Thyroid gland (tissue), 4 donors: ENCODE measurements around the gene MAPK10. TPM values are rescaled to one million over a fixed set of nuclear protein-coding genes. Genes with fewer than 3 reads are reported as not detected.

Source experiments
- DNase-seq, 2 donors: peaks; one replicate each; pipeline ENCODE4 v3.0.0-alpha.2; 2019
- H3K27ac ChIP-seq, 3 donors: fragments of 200-600 bp; sonication (generic); 1 replicate in 2 of 3; 2 replicates in 1 of 3; pipeline ENCODE4 v1.5.1; 2016 to 2019; ENCODE audit warnings: mild to moderate bottlenecking in 1 of 3, moderate library complexity in 1 of 3
- H3K27me3 ChIP-seq: fragments of 200-600 bp; sonication (generic); one replicate; pipeline ENCODE4 v1.5.1; 2019
- H3K36me3 ChIP-seq, 2 donors: fragments of 200-600 bp; sonication (generic); one replicate each; pipeline ENCODE4 v1.5.1; 2016 to 2019
- H3K4me1 ChIP-seq, 2 donors: fragments of 200-600 bp; sonication (generic); one replicate each; pipeline ENCODE4 v1.5.1; 2017 to 2019
- H3K4me3 ChIP-seq, 3 donors: fragments of 200-600 bp; sonication (generic); replicated peaks in 1 of 3; 1 replicate in 2 of 3; 2 replicates in 1 of 3; pipeline ENCODE4 v1.5.1; 2016; ENCODE audit warnings: mild to moderate bottlenecking in 1 of 3
- H3K9me3 ChIP-seq: fragments of 200-600 bp; sonication (generic); one replicate; pipeline ENCODE4 v1.5.1; 2017
- POLR2A ChIP-seq, 2 donors: fragments of 450-650 bp; IDR thresholded peaks; one replicate each; pipeline ENCODE4 v1.6.1; 2017; ENCODE audit warnings: antibody characterized with exemption in 2 of 2, mild to moderate bottlenecking in 2 of 2, moderate library complexity in 1 of 2
- WGBS, 2 donors: methylation state at CpG; one replicate each; pipeline ENCODE4 v1.1.5; 2017; 5-methylcytosine and 5-hydroxymethylcytosine counted together
- intact Hi-C: fragments of 100-400 bp; cut with DNase I; formaldehyde crosslinking; loops from one replicate; pipeline ENCODE4 v1.15.1; 2023
- total RNA-seq, 4 donors: library from RNA; depleted of rRNA; stranded (reverse); fragments of >200 nt; gene quantifications; one replicate each; pipeline ENCODE4 v1.2.3, GENCODE V29; 2016
- TF ChIP-seq, protein P1 (sequence below), 6 experiments: fragments of 200-600 bp in 3 of 6; fragments of 450-650 bp in 3 of 6; sonication (generic) in 3 of 6; IDR thresholded peaks; one replicate each; pipeline ENCODE4 v1.5.1; 2016 to 2019; ENCODE audit warnings: antibody characterized with exemption in 6 of 6, mild to moderate bottlenecking in 2 of 6, inconsistent platforms in 1 of 6, moderate library complexity in 1 of 6

The MAPK10 gene
- total RNA-seq, 4 donors from 2014 or later = 65.4 to 95.0 (median 86.2) TPM

DNA sequence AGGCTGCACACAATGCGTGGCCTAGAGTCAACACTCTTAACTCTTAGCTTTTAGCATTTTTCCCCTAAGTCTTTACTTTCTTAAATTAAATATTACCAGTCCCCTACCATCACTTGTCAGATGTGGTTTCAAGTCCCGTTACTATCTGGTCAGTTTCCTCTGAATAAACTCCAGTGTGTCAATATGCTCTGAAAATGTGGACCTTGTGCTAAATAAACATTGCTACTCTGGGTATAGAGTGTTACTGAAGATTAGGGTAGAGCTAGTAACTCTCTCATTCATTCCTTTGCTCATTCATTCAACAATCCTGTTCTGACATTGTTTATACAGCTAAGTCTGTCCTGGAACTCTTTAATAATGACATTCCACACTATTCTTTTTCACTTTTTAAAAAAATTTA is 251.0 kb downstream of the MAPK10 start:
- Histone ChIP-seq H3K9me3 (no peaks in the 10 kb centered on the region), H3K4me3 (no peak overlapping the region), H3K27ac (peak overlapping the region in 2 of 3 donors; percentile 71 to 89), H3K36me3 (no peaks in the 10 kb centered on the region), H3K27me3 (no peaks in the 10 kb centered on the region), H3K4me1 (peaks cover 10 to 16% of the 10 kb centered on the region in 2 donors)
- intact Hi-C loops = no loop called here
- no peak for DNase-seq
- WGBS, 2 donors = 87 to 93% methylated on average over 2 of the region's 2 CpGs
- TF ChIP-seq, protein P1, sequence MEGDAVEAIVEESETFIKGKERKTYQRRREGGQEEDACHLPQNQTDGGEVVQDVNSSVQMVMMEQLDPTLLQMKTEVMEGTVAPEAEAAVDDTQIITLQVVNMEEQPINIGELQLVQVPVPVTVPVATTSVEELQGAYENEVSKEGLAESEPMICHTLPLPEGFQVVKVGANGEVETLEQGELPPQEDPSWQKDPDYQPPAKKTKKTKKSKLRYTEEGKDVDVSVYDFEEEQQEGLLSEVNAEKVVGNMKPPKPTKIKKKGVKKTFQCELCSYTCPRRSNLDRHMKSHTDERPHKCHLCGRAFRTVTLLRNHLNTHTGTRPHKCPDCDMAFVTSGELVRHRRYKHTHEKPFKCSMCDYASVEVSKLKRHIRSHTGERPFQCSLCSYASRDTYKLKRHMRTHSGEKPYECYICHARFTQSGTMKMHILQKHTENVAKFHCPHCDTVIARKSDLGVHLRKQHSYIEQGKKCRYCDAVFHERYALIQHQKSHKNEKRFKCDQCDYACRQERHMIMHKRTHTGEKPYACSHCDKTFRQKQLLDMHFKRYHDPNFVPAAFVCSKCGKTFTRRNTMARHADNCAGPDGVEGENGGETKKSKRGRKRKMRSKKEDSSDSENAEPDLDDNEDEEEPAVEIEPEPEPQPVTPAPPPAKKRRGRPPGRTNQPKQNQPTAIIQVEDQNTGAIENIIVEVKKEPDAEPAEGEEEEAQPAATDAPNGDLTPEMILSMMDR (IDR thresholded peaks at IDR 0.05) = no peak
- TF ChIP-seq POLR2A (IDR thresholded peaks at IDR 0.05) = no peak

DNA sequence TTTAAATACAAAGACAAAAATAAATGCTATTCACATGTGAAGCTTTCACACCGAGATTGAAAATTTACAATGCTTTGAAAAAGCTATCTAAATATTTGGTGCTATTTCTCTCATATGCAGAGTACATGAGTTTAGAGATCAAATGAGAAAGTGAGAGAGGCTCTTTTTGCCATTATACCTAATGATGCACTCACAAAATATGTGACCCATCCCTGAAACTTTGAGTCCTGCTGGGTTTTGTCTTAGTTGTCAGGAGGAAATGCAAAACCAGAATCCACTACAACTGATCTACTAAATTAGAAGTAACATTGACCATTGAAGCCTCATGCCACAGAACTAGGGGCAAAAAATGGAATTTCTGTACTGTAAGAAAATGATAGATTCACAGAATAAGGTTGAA is 251.7 kb downstream of the MAPK10 start:
- intact Hi-C loops = no loop called here
- WGBS, 2 donors = 84 to 85% methylated on average over 1 of the region's 1 CpG
- H3K27ac ChIP-seq = peak overlapping the region; percentile 71 to 94 (median 89)

DNA sequence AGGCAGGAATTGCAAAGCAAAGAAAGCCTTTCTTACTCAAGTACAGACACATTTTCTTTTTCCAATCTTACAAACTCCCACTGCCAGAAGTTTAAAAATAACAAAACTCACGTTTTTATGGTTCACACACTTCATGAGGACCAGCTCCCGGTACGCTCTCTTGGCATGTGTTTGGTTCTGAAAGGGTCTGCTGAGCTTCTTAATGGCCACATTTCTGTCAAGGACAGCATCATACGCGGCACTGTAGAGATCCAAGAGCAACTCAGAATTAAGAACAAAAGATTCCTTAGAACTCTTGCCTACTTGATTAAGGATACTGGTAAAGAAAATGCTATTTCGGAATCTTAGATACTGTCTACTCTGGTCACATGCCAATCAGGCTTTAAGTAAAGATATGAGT is 252.7 kb downstream of the MAPK10 start:
- peak; percentile 78 to 82 for DNase-seq
- H3K4me1 ChIP-seq = peaks cover 10 to 16% of the 10 kb centered on the region in 2 donors
- no peaks in the 10 kb centered on the region for H3K9me3 ChIP-seq
- peak overlapping the region; percentile 71 to 94 (median 89) for H3K27ac ChIP-seq
- WGBS, 2 donors = 22 to 30% methylated on average over 6 of the region's 6 CpGs
- TF ChIP-seq POLR2A (IDR thresholded peaks at IDR 0.05) = no peak
- TF ChIP-seq, protein P1 (IDR thresholded peaks at IDR 0.05) = no peak
- no peak overlapping the region for H3K4me3 ChIP-seq
- intact Hi-C loops = no loop called here
- no peaks in the 10 kb centered on the region for H3K27me3 ChIP-seq
- H3K36me3 ChIP-seq = no peaks in the 10 kb centered on the region

More for the DNA sequence above, 251.7 kb downstream of the MAPK10 start:
- Histone ChIP-seq H3K9me3 (no peaks in the 10 kb centered on the region), H3K4me3 (no peak overlapping the region), H3K36me3 (no peaks in the 10 kb centered on the region), H3K4me1 (peaks cover 10 to 16% of the 10 kb centered on the region in 2 donors), H3K27me3 (no peaks in the 10 kb centered on the region)
- no peak for DNase-seq
- TF ChIP-seq POLR2A (IDR thresholded peaks at IDR 0.05) = no peak
- TF ChIP-seq, protein P1 (IDR thresholded peaks at IDR 0.05) = no peak

DNA sequence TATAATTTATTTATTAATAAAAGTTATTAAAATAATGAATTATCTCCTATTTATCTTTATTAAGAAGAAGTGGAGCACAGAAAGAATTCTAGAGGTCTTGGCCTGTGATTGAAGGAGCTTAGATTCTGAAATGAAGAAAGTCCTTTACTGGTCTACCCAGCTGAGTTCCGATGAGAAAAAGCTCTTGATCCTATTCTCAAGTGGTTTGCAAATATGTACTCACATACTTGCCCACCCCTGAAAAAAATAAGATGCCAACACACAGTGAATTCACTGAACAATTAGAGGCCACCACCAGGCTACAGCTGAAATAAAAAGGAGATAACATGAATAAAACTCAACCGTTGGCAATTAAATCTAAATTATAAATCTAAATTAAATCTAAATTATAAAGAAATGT is 253.4 kb downstream of the MAPK10 start:
- H3K27me3 ChIP-seq = no peaks in the 10 kb centered on the region
- H3K36me3 ChIP-seq = no peaks in the 10 kb centered on the region
- WGBS, 2 donors = 20 to 30% methylated on average over 2 of the region's 2 CpGs
- no peak overlapping the region for H3K4me3 ChIP-seq
- H3K9me3 ChIP-seq = no peaks in the 10 kb centered on the region
- no peak for DNase-seq
- no peak for TF ChIP-seq POLR2A (IDR thresholded peaks at IDR 0.05)
- TF ChIP-seq, protein P1 (IDR thresholded peaks at IDR 0.05) = peak in 3 of 6 experiments; percentile 5 to 36 (median 17)
- intact Hi-C loops = no loop called here
- H3K27ac ChIP-seq = peak overlapping the region; percentile 71 to 94 (median 89)
- H3K4me1 ChIP-seq = peaks cover 10 to 16% of the 10 kb centered on the region in 2 donors

DNA sequence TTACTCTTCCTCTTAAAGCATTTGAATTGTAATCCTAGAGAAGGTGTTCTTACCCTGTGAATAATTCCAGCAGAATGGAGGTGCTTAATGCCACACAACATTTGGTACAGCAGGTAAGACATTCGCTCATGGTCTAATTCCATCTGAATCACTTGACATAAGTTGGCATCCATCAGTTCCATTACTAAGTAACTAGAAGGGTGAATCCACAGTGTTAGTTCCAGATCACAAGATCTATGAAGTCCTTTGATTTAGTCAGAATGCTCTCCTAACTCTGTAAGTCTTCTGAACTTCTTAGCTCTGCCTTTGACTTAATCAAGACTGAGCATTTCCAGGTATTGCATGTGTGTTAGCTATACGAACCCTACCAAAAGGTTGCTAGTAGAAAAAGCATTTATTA is 258.0 kb downstream of the MAPK10 start:
- peaks cover 10 to 16% of the 10 kb centered on the region in 2 donors for H3K4me1 ChIP-seq
- no peak overlapping the region for H3K27ac ChIP-seq
- 97 to 100% methylated on average over 2 of the region's 2 CpGs for WGBS, 2 donors
- no peaks in the 10 kb centered on the region for H3K27me3 ChIP-seq
- intact Hi-C loops = no loop called here
- no peaks in the 10 kb centered on the region for H3K9me3 ChIP-seq
- no peaks in the 10 kb centered on the region for H3K36me3 ChIP-seq
- no peak for DNase-seq
- TF ChIP-seq, protein P1 (IDR thresholded peaks at IDR 0.05) = no peak
- no peak for TF ChIP-seq POLR2A (IDR thresholded peaks at IDR 0.05)
- H3K4me3 ChIP-seq = no peak overlapping the region
